Vagina (tissue), 2 donors: ENCODE results near the gene TTLL9.

Experiments
- CTCF ChIP-seq, 3 experiments: fragments of 450-650 bp in 2 of 3; fragments of 200-600 bp in 1 of 3; sonication (generic) in 1 of 3; IDR thresholded peaks; one replicate each; pipeline ENCODE4 v1.5.1; 2017 to 2019; ENCODE audit warnings: antibody characterized with exemption in 3 of 3, mild to moderate bottlenecking in 2 of 3, moderate library complexity in 2 of 3
- POLR2A ChIP-seq, 2 donors: fragments of 450-650 bp; IDR thresholded peaks; one replicate each; pipeline ENCODE4 v1.6.1; 2017; ENCODE audit warnings: antibody characterized with exemption in 2 of 2, mild to moderate bottlenecking in 2 of 2, moderate library complexity in 2 of 2

GRCh38 chr20:31858760-31859083 is 11.7 kb upstream of the TTLL9 start:
- no peak for TF ChIP-seq CTCF (IDR thresholded peaks at IDR 0.05)
- no peak for TF ChIP-seq POLR2A (IDR thresholded peaks at IDR 0.05)
